GM21526 (cell line): ENCODE data around the gene ZNF609.
"Not testable (repeated sequence)": the region's sequence is repeated elsewhere in the genome, so short reads cannot be mapped to it uniquely, and the experiment has no call there.

ENCODE experiments used
- ATAC-seq: cut with Tn5 transposase; IDR thresholded peaks from one replicate; pipeline ENCODE4 v1.9.1; 2021; ENCODE audit warnings: moderate library complexity; ENCODE audit not compliant: unreplicated experiment, low FRiP score

The ZNF609 gene

GRCh38 chr15:64454282-64454681, 6.1 kb upstream of the ZNF609 start:
- no peak for ATAC-seq

- no peak for ATAC-seq
Observed at GRCh38 chr15:64455961-64456371, 4.4 kb upstream of the ZNF609 start.

- no peak for ATAC-seq
Observed at GRCh38 chr15:64456634-64457108, 3.7 kb upstream of the ZNF609 start.

- no peak for ATAC-seq
Observed at GRCh38 chr15:64459066-64459781, 1.2 kb upstream of the ZNF609 start.

GRCh38 chr15:64460724-64461720, 644 bp downstream of the ZNF609 start:
- no peak for ATAC-seq

GRCh38 chr15:64461721-64462162, 1.4 kb downstream of the ZNF609 start:
- ATAC-seq, result no peak

GRCh38 chr15:64462492-64462891, 2.1 kb downstream of the ZNF609 start:
- ATAC-seq, result no peak

GRCh38 chr15:64464276-64465005, 4.1 kb downstream of the ZNF609 start:
- ATAC-seq, result no peak

- no peak for ATAC-seq
Observed at GRCh38 chr15:64466408-64467141, 6.2 kb downstream of the ZNF609 start.

GRCh38 chr15:64472161-64472560, 11.8 kb downstream of the ZNF609 start:
- ATAC-seq, result no peak

- ATAC-seq, result no peak
Observed at GRCh38 chr15:64474846-64475245, 14.5 kb downstream of the ZNF609 start.

- no peak for ATAC-seq
Observed at GRCh38 chr15:64476550-64476949, 16.2 kb downstream of the ZNF609 start.

- ATAC-seq, result no peak
Observed at GRCh38 chr15:64478863-64479262, 18.5 kb downstream of the ZNF609 start.

GRCh38 chr15:64480891-64481290, 20.5 kb downstream of the ZNF609 start:
- ATAC-seq, result no peak

- ATAC-seq, result no peak
Observed at GRCh38 chr15:64483749-64484148, 23.4 kb downstream of the ZNF609 start.

GRCh38 chr15:64485796-64486195, 25.4 kb downstream of the ZNF609 start:
- ATAC-seq, result no peak

GRCh38 chr15:64490598-64491259, 30.4 kb downstream of the ZNF609 start:
- no peak for ATAC-seq

- no peak for ATAC-seq
Observed at GRCh38 chr15:64493641-64494040, 33.3 kb downstream of the ZNF609 start.

- not testable (repeated sequence) for ATAC-seq
Observed at GRCh38 chr15:64495968-64496367, 35.6 kb downstream of the ZNF609 start.
